A549 (cell line): ENCODE results near the gene ADTRP.

Experiments
- BHLHE40 ChIP-seq: IDR thresholded peaks from 2 replicates; pipeline ENCODE4 v1.6.1; 2012; ENCODE audit warnings: low read depth, low read length, inconsistent platforms
- CEBPB ChIP-seq, 2 experiments: fragments of >200 bp in 1 of 2; sonication (Bioruptor Twin) in 1 of 2; formaldehyde crosslinking in 1 of 2; IDR thresholded peaks; 2 replicates each; pipeline ENCODE4 v1.6.1; 2012 to 2016
- CHD2 ChIP-seq: fragments of 150-350 bp; IDR thresholded peaks from 2 replicates; pipeline ENCODE4 v1.6.1; 2014; ENCODE audit warnings: low read length; ENCODE audit not compliant: partially characterized antibody
- CTCF ChIP-seq: fragments of >200 bp; sonication (Bioruptor Twin); formaldehyde crosslinking; IDR thresholded peaks from 3 replicates; pipeline ENCODE4 v1.5.1; 2016
- EHF ChIP-seq: fragments of 250-450 bp; sonication (Bioruptor Pico); IDR thresholded peaks from 2 replicates; pipeline ENCODE4 v1.5.0; 2020; ENCODE audit warnings: mild to moderate bottlenecking
- EHMT2 ChIP-seq: fragments of 200-600 bp; sonication (generic); IDR thresholded peaks from 2 replicates; pipeline ENCODE4 v1.6.1; 2016; ENCODE audit warnings: antibody characterized with exemption, low read depth, mild to moderate bottlenecking, moderate library complexity
- ELK1 ChIP-seq: fragments of 150-350 bp; IDR thresholded peaks from 2 replicates; pipeline ENCODE4 v1.6.1; 2014; ENCODE audit warnings: low read depth, mild to moderate bottlenecking, low read length
- JUN ChIP-seq, 2 experiments: fragments of >200 bp; sonication (Bioruptor Twin); formaldehyde crosslinking; IDR thresholded peaks; 2 replicates in 1 of 2; 3 replicates in 1 of 2; pipeline ENCODE4 v1.6.1; 2016 to 2017
- JUNB ChIP-seq: fragments of >200 bp; sonication (Bioruptor Twin); formaldehyde crosslinking; IDR thresholded peaks from 2 replicates; pipeline ENCODE4 v1.6.1; 2016
- MAX ChIP-seq: IDR thresholded peaks from 2 replicates; pipeline ENCODE4 v1.6.1; 2012
- PHF8 ChIP-seq: fragments of 200-600 bp; sonication (generic); IDR thresholded peaks from 2 replicates; pipeline ENCODE4 v1.6.1; 2016; ENCODE audit warnings: low read depth, mild to moderate bottlenecking, antibody characterized with exemption, moderate library complexity, borderline replicate concordance
- POLR2A ChIP-seq: IDR thresholded peaks from 2 replicates; pipeline ENCODE4 v1.6.1; 2012; ENCODE audit warnings: mild to moderate bottlenecking, low read length
- REST ChIP-seq: fragments of 200-600 bp; sonication (generic); IDR thresholded peaks from 2 replicates; pipeline ENCODE4 v1.6.1; 2016; ENCODE audit warnings: antibody characterized with exemption, mild to moderate bottlenecking, moderate library complexity

- TF ChIP-seq MAX (no peak), PHF8 (no peak), EHF (no peak), EHMT2 (no peak), CEBPB (IDR thresholded peaks at IDR 0.05) (no peak), CTCF (no peak), POLR2A (no peak), CHD2 (no peak), JUN (IDR thresholded peaks at IDR 0.05) (no peak), JUNB (no peak), BHLHE40 (no peak), REST (no peak), ELK1 (no peak)
These were observed 12.9 kb upstream of the ADTRP start for GRCh38 chr6:11791354-11792107.
